Caki2 (cell line): Measurements from ENCODE around the gene RASSF9. TPM values are rescaled to one million over a fixed set of nuclear protein-coding genes. Genes with fewer than 3 reads are reported as not detected.

Experiments used
- DNase-seq: peaks from one replicate; pipeline ENCODE4 v3.0.0-alpha.2; 2015; ENCODE audit warnings: low read depth
- in situ Hi-C: cut with HindIII; loops from 2 replicates; pipeline ENCODE4 v1.10.0; 2016; ENCODE audit warnings: low sequenced_read_pairs, low pct_unique_long_range_greater_than_20kb, mixed read lengths
- total RNA-seq: library from RNA; depleted of rRNA; stranded (reverse); fragments of >200 nt; shearing (Covaris generic); gene quantifications from 2 replicates; pipeline ENCODE4 v1.2.3, GENCODE V29; 2014; ENCODE audit warnings: low replicate concordance; rRNA removed

The RASSF9 gene
- total RNA-seq, 1 experiment from 2014 or later = not detected

- in situ Hi-C loops = no loop called here
- no peak for DNase-seq
These were observed 61.1 kb downstream of the RASSF9 start for GRCh38 chr12:85775091-85775490.

- in situ Hi-C loops = no loop called here
- no peak for DNase-seq
These were observed 70.7 kb downstream of the RASSF9 start for GRCh38 chr12:85765453-85765869.

- no peak for DNase-seq
- in situ Hi-C loops = no loop called here
These were observed 76.6 kb downstream of the RASSF9 start for GRCh38 chr12:85759623-85760022.

GRCh38 chr12:85759091-85759490 lies 77.1 kb downstream of the RASSF9 start:
- in situ Hi-C loops = no loop called here
- no peak for DNase-seq

- DNase-seq = no peak
- in situ Hi-C loops = no loop called here
These were observed 80.4 kb downstream of the RASSF9 start for GRCh38 chr12:85755760-85756159.

Other genes with a start within 250 kb of the RASSF9 start
- not detected in 2 replicates for gene NTS, start 37.9 kb upstream of the RASSF9 start, total RNA-seq